HepG2 (cell line): ENCODE measurements around the gene TENM3. TPM values are rescaled to one million over a fixed set of nuclear protein-coding genes. Genes with fewer than 3 reads are reported as not detected.

ENCODE experiments used
- ARHGAP35 ChIP-seq: sonication (generic); formaldehyde crosslinking; IDR thresholded peaks from 2 replicates; pipeline ENCODE4 v1.9.0; 2022; ENCODE audit warnings: mild to moderate bottlenecking, inconsistent platforms, moderate library complexity, missing genetic modification reagents, borderline replicate concordance
- FOXA1 ChIP-seq, 2 experiments: fragments of 450-650 bp in 1 of 2; sonication (generic) in 1 of 2; formaldehyde crosslinking in 1 of 2; IDR thresholded peaks; 2 replicates each; pipeline versions ENCODE4 v1.4.0 to v1.6.1; 2016 to 2020; ENCODE audit warnings: missing genetic modification reagents in 1 of 2
- FOXM1 ChIP-seq: sonication (generic); formaldehyde crosslinking; IDR thresholded peaks from 2 replicates; pipeline ENCODE4 v1.5.0; 2020; ENCODE audit warnings: missing genetic modification reagents
- GABPB1 ChIP-seq: IDR thresholded peaks from 2 replicates; pipeline ENCODE4 v1.6.1; 2016; ENCODE audit warnings: mild to moderate bottlenecking, missing genetic modification reagents, moderate library complexity, missing compliant biosample characterization
- GATAD1 ChIP-seq: IDR thresholded peaks from 2 replicates; pipeline ENCODE4 v1.6.1; 2016; ENCODE audit warnings: missing genetic modification reagents, missing compliant biosample characterization
- IRF2 ChIP-seq: IDR thresholded peaks from 2 replicates; pipeline ENCODE4 v1.6.1; 2018; ENCODE audit warnings: missing genetic modification reagents, missing compliant biosample characterization
- KDM2A ChIP-seq: sonication (generic); formaldehyde crosslinking; IDR thresholded peaks from 2 replicates; pipeline ENCODE4 v1.4.0; 2020; ENCODE audit warnings: low read depth, missing genetic modification reagents, borderline replicate concordance
- KDM3A ChIP-seq: IDR thresholded peaks from 2 replicates; pipeline ENCODE4 v1.6.1; 2018; ENCODE audit warnings: low read depth, missing compliant biosample characterization
- RAD21 ChIP-seq: fragments of 450-650 bp; formaldehyde crosslinking; IDR thresholded peaks from 2 replicates; pipeline ENCODE4 v1.5.0; 2020; ENCODE audit warnings: mild to moderate bottlenecking
- SALL1 ChIP-seq: sonication (generic); formaldehyde crosslinking; IDR thresholded peaks from 2 replicates; pipeline ENCODE4 v1.8.0; 2022; ENCODE audit warnings: mild to moderate bottlenecking, missing genetic modification reagents
- SMC3 ChIP-seq: IDR thresholded peaks from 2 replicates; pipeline ENCODE4 v1.6.1; 2011; ENCODE audit warnings: low read length, improper control_type of control experiment
- TEAD3 ChIP-seq: optimal IDR thresholded peaks from 2 replicates; pipeline ENCODE3; 2016; ENCODE audit warnings: borderline replicate concordance
- THAP11 ChIP-seq: IDR thresholded peaks from 2 replicates; pipeline ENCODE4 v1.6.1; 2016; ENCODE audit warnings: missing biosample characterization, missing genetic modification reagents
- XRCC5 ChIP-seq: fragments of 200-400 bp; formaldehyde crosslinking; optimal IDR thresholded peaks from 2 replicates; pipeline ENCODE3; 2017; ENCODE audit warnings: mild to moderate bottlenecking, low read length
- YY1 ChIP-seq: IDR thresholded peaks from 2 replicates; pipeline ENCODE4 v1.6.1; 2011; ENCODE audit warnings: low read length, low read depth, moderate library complexity, mild to moderate bottlenecking; ENCODE audit not compliant: insufficient read depth, insufficient replicate concordance
- ZBTB38 ChIP-seq: sonication (generic); formaldehyde crosslinking; IDR thresholded peaks from 2 replicates; pipeline ENCODE4 v1.5.1; 2020; ENCODE audit warnings: mild to moderate bottlenecking, missing genetic modification reagents
- ZBTB7A ChIP-seq: sonication (generic); formaldehyde crosslinking; IDR thresholded peaks from 2 replicates; pipeline ENCODE4 v1.8.0; 2022; ENCODE audit warnings: mild to moderate bottlenecking, missing genetic modification reagents
- ZNF337 ChIP-seq: sonication (generic); formaldehyde crosslinking; IDR thresholded peaks from 2 replicates; pipeline ENCODE4 v1.5.1; 2020; ENCODE audit warnings: missing genetic modification reagents, low read depth, mild to moderate bottlenecking, borderline replicate concordance
- ZNF501 ChIP-seq: sonication (generic); formaldehyde crosslinking; IDR thresholded peaks from 2 replicates; pipeline ENCODE4 v1.5.1; 2020; ENCODE audit warnings: mild to moderate bottlenecking, moderate library complexity, missing genetic modification reagents
- ZNF564 ChIP-seq: sonication (generic); formaldehyde crosslinking; IDR thresholded peaks from 2 replicates; pipeline ENCODE4 v1.8.1; 2023; ENCODE audit warnings: mild to moderate bottlenecking, missing genetic modification reagents
- ZNF572 ChIP-seq: sonication (generic); formaldehyde crosslinking; IDR thresholded peaks from 2 replicates; pipeline ENCODE4 v1.5.1; 2020; ENCODE audit warnings: mild to moderate bottlenecking, missing genetic modification reagents
- ZNF782 ChIP-seq: sonication (generic); formaldehyde crosslinking; IDR thresholded peaks from 2 replicates; pipeline ENCODE4 v1.4.0; 2020; ENCODE audit warnings: missing genetic modification reagents, mild to moderate bottlenecking, borderline replicate concordance
- ZNF839 ChIP-seq: sonication (generic); formaldehyde crosslinking; IDR thresholded peaks from 2 replicates; pipeline ENCODE4 v1.4.0; 2020; ENCODE audit warnings: missing genetic modification reagents, mild to moderate bottlenecking, borderline replicate concordance
- ZNF878 ChIP-seq: sonication (generic); formaldehyde crosslinking; IDR thresholded peaks from 2 replicates; pipeline ENCODE4 v1.8.1; 2023; ENCODE audit warnings: mild to moderate bottlenecking, missing genetic modification reagents, moderate library complexity
- ZSCAN25 ChIP-seq: sonication (generic); formaldehyde crosslinking; IDR thresholded peaks from 2 replicates; pipeline ENCODE4 v1.8.0; 2022; ENCODE audit warnings: mild to moderate bottlenecking, missing genetic modification reagents
- polyA plus RNA-seq, 8 experiments: library from polyadenylated mRNA; depleted of rRNA in 3 of 8; stranded (reverse) in 7 of 8; unstranded in 1 of 8; fragments of >200 nt; fragmentation: Illumina TruSeq in 4 of 8; extraction: Trizol in 4 of 8; gene quantifications; 2 replicates each; pipeline versions ENCODE4 v1.2.1 to v1.2.3, GENCODE V29; 2011 to 2016; ENCODE audit warnings: low read depth in 4 of 8, missing spikeins in 1 of 8, mixed read lengths in 1 of 8; ENCODE audit not compliant: insufficient read depth in 1 of 8
- total RNA-seq, 5 experiments: library from RNA; depleted of rRNA; stranded (reverse); fragments of >200 nt; fragmentation: Illumina TruSeq; extraction: Trizol; gene quantifications; 2 replicates each; pipeline ENCODE4 v1.2.3, GENCODE V29; 2016; ENCODE audit warnings: low read depth in 1 of 5
- TF ChIP-seq, protein P1 (sequence below): sonication (generic); formaldehyde crosslinking; IDR thresholded peaks from 2 replicates; pipeline ENCODE4 v1.5.0; 2020; ENCODE audit warnings: mild to moderate bottlenecking, missing genetic modification reagents, moderate library complexity
- TF ChIP-seq, protein P2 (sequence below), 2 experiments: sonication (generic) in 1 of 2; formaldehyde crosslinking in 1 of 2; IDR thresholded peaks; 2 replicates each; pipeline versions ENCODE4 v1.4.0 to v1.6.1; 2018 to 2020; ENCODE audit warnings: missing genetic modification reagents in 2 of 2, borderline replicate concordance in 1 of 2, low read depth in 1 of 2, mild to moderate bottlenecking in 1 of 2, missing biosample characterization in 1 of 2

Gene TENM3
- total and polyA plus RNA-seq, 2 of the 13 experiments (the other 11 are each of a cell fraction or from before 2014, with no cell fraction given): 0.04 TPM; not detected in 1

GRCh38 chr4:182806259-182807252 lies 563.4 kb downstream of the TENM3 start (continued):
- TF ChIP-seq, protein P1, sequence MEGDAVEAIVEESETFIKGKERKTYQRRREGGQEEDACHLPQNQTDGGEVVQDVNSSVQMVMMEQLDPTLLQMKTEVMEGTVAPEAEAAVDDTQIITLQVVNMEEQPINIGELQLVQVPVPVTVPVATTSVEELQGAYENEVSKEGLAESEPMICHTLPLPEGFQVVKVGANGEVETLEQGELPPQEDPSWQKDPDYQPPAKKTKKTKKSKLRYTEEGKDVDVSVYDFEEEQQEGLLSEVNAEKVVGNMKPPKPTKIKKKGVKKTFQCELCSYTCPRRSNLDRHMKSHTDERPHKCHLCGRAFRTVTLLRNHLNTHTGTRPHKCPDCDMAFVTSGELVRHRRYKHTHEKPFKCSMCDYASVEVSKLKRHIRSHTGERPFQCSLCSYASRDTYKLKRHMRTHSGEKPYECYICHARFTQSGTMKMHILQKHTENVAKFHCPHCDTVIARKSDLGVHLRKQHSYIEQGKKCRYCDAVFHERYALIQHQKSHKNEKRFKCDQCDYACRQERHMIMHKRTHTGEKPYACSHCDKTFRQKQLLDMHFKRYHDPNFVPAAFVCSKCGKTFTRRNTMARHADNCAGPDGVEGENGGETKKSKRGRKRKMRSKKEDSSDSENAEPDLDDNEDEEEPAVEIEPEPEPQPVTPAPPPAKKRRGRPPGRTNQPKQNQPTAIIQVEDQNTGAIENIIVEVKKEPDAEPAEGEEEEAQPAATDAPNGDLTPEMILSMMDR (CRISPR knock-in tag): peak; percentile 97
- TF ChIP-seq ZNF878 (CRISPR knock-in tag) (no peak), GATAD1 (CRISPR knock-in tag) (no peak), SALL1 (CRISPR knock-in tag) (peak; percentile 34; the same call in 1 of the 2 replicates), YY1 (peak; percentile 52), KDM3A (peak; percentile 70; the same call in 1 of the 2 replicates), ZNF839 (CRISPR knock-in tag) (0 out of 2 replicates have a peak, but pooled peaks have one; percentile 23), ZNF337 (CRISPR knock-in tag) (no peak), IRF2 (CRISPR knock-in tag) (0 out of 2 replicates have a peak, but pooled peaks have one; percentile 15), FOXA1 (IDR thresholded peaks at IDR 0.05) (no peak), FOXA1 (CRISPR knock-in tag; IDR thresholded peaks at IDR 0.05) (no peak), ZNF572 (CRISPR knock-in tag) (no peak), ZNF501 (CRISPR knock-in tag) (peak; percentile 44), ZBTB38 (CRISPR knock-in tag) (peak; percentile 18; the same call in 1 of the 2 replicates), TEAD3 (CRISPR knock-in tag) (peak; percentile 14), RAD21 (CRISPR knock-in tag) (peak; percentile 87), THAP11 (no peak), XRCC5 (peak; percentile 63), ZSCAN25 (CRISPR knock-in tag) (peak; percentile 85), SMC3 (peak; percentile 32; the same call in 1 of the 2 replicates), ARHGAP35 (CRISPR knock-in tag) (peak; percentile 49; the same call in 1 of the 2 replicates), ZNF782 (CRISPR knock-in tag) (0 out of 2 replicates have a peak, but pooled peaks have one; percentile 64), KDM2A (peak; percentile 58; the same call in 1 of the 2 replicates), FOXM1 (CRISPR knock-in tag) (no peak), GABPB1 (peak; percentile 43; the same call in 1 of the 2 replicates), ZBTB7A (CRISPR knock-in tag) (peak; percentile 88; the same call in 1 of the 2 replicates), ZNF564 (no peak)
- TF ChIP-seq, protein P2, sequence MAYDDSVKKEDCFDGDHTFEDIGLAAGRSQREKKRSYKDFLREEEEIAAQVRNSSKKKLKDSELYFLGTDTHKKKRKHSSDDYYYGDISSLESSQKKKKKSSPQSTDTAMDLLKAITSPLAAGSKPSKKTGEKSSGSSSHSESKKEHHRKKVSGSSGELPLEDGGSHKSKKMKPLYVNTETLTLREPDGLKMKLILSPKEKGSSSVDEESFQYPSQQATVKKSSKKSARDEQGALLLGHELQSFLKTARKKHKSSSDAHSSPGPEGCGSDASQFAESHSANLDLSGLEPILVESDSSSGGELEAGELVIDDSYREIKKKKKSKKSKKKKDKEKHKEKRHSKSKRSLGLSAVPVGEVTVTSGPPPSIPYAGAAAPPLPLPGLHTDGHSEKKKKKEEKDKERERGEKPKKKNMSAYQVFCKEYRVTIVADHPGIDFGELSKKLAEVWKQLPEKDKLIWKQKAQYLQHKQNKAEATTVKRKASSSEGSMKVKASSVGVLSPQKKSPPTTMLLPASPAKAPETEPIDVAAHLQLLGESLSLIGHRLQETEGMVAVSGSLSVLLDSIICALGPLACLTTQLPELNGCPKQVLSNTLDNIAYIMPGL (CRISPR knock-in tag; IDR thresholded peaks at IDR 0.05; ENCODE audit: borderline replicate concordance in 1 of 2, low read depth in 1 of 2): peak; percentile 38 to 69; a peak in 2 of 4 replicates
